ENCODE data around the gene TM9SF3.
"Not testable (repeated sequence)": the region's sequence is repeated elsewhere in the genome, so short reads cannot be mapped to it uniquely, and the experiment has no call there.

Gene TM9SF3

DNA sequence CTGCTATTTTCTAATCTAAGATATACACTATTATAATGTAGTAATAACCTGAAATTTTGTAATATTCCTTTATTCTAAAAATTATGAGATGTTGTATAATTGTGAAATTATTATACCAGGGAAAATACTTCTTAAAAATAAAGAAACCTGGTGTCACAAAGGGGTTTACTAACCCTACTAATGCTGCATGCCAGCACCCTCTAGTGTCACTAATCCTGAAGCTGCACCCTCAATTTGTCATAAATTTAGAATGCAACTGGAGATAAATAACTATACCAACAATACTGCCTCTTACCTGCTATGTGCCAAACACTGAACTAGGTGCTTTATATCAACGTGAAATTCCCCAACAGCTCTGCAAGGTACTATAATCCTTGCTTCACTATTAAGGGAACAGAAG is 30.8 kb downstream of the TM9SF3 start:
- DNase-seq (ENCODE audit: low read depth), result no peak
- peak; percentile 41 for TF ChIP-seq CTCF (conservative IDR thresholded peaks at IDR 0.05; ENCODE audit: low read length)
- no peak overlapping the region for H3K4me3 ChIP-seq (ENCODE audit: low read length)

DNA sequence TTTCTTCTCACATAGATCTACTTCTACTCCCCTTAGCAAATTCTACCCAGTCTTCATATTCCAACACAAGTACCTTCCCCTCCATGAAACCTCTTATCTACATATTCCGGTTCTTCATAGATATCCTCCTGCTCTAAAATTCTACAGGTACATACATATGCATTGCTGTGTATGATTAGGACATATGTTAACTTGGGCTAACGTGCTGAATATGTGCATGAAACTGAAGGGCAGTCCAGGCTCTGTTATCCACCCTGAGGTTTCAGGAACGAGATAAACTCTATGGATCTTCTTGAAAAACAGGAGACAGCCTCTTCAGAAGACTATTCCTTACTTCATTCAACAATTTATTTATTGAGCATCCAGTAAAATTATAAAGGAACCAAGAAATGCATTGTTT is 31.5 kb downstream of the TM9SF3 start:
- H3K4me3 ChIP-seq (ENCODE audit: low read length), result no peak overlapping the region
- DNase-seq (ENCODE audit: low read depth), result no peak
- TF ChIP-seq CTCF (conservative IDR thresholded peaks at IDR 0.05; ENCODE audit: low read length), result no peak

DNA sequence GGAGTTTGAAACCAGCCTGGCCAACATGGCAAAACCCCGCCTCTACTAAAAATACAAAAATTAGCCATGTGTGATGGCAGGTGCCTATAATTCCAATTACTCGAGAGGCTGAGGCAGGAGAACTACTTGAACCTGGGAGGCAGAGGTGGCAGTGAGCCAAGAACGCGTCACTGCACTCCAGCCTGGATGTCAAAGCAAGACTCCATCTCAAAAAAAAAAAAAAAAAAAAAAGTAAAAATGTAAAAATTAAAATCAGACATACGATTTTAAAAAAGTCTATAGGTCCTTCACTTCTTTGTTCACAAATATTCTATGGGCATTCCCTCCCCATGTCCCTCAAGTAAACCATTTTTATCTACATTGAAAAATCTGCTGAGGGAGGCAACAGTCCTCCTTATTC is 38.2 kb downstream of the TM9SF3 start:
- TF ChIP-seq CTCF (conservative IDR thresholded peaks at IDR 0.05; ENCODE audit: low read length), result no peak
- DNase-seq (ENCODE audit: low read depth), result no peak
- no peak overlapping the region for H3K4me3 ChIP-seq (ENCODE audit: low read length)

DNA sequence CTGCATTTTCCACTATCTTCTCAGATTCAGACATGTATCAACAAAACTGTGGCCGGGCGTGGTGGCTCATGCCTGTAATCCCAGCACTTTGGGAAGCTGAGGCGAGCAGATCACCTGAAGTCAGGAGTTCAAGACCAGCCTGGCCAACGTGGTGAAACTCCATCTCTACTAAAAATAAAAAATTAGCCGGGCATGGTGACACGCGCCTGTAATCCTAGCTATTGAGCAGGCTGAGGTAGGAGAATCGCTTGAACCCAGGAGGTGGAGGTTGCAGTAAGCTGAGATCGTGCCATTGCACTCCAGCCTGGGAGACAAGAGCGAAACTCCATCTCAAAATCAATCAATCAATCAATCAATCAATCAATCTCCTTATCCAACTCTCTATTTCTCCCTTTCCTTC is 41.3 kb downstream of the TM9SF3 start:
- H3K4me3 ChIP-seq (ENCODE audit: low read length); DNase-seq (ENCODE audit: low read depth): not testable (repeated sequence)

- H3K4me3 ChIP-seq (ENCODE audit: low read length), result no peak overlapping the region
- TF ChIP-seq CTCF (conservative IDR thresholded peaks at IDR 0.05; ENCODE audit: low read length), result no peak
- DNase-seq (ENCODE audit: low read depth), result no peak
Measured at GRCh38 chr10:96541921-96542320, 44.9 kb downstream of the TM9SF3 start.

DNA sequence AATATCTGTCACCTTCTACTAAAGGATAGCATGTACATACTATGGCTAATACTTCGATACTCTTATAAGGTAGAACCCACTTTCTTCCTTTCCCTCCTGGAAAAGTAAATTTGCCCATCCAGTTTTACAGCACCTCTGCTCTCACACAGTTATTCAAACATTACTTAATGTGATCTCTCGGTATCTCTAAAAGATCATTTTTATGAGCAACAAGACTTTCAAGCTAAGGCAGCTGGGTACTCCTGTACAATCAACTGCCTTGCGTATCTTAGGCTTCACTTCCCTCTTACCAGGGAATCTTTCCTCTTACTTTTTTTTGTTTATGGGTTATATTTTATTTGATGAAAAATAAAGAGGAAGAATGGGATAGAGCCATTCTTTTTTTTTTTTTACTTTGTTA is 46.6 kb downstream of the TM9SF3 start:
- TF ChIP-seq CTCF (conservative IDR thresholded peaks at IDR 0.05; ENCODE audit: low read length), result no peak
- H3K4me3 ChIP-seq (ENCODE audit: low read length), result no peak overlapping the region
- no peak for DNase-seq (ENCODE audit: low read depth)

GRCh38 chr10:96538683-96539082 is 48.1 kb downstream of the TM9SF3 start:
- DNase-seq (ENCODE audit: low read depth), result no peak
- no peak for TF ChIP-seq CTCF (conservative IDR thresholded peaks at IDR 0.05; ENCODE audit: low read length)
- H3K4me3 ChIP-seq (ENCODE audit: low read length), result no peak overlapping the region

DNA sequence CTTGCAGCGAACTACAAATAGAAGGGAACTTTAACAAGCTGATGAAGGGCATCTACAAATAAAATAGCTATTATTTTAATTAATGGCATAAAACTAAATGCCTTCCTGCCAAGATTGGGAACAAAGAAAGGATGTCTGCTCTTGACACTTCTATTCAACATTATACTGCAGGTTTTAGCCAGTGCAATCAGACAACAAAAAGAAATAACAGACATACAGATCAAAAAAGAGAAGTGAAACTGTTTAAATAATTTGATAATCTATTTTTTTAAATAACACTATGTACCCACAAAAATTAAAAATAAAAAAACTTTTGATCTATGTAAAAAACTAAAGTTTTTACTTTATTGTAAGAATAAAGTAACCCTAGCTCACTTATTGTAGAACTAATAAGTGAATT is 50.7 kb downstream of the TM9SF3 start:
- no peak for TF ChIP-seq CTCF (conservative IDR thresholded peaks at IDR 0.05; ENCODE audit: low read length)
- no peak overlapping the region for H3K4me3 ChIP-seq (ENCODE audit: low read length)
- DNase-seq (ENCODE audit: low read depth), result no peak
